WTC11 (cell line): Measurements from ENCODE around the gene TMC1. TPM values are rescaled to one million over a fixed set of nuclear protein-coding genes. Genes with fewer than 3 reads are reported as not detected.

ENCODE experiments used
- ATAC-seq: fragments of 200-7000 bp; cut with Tn5 transposase; 2 replicates; pipeline ENCODE4 v1.10.0; 2021; ENCODE audit warnings: mild to moderate bottlenecking, moderate library complexity
- CTCF ChIA-PET: fragments of 300-600 bp; sonication (Branson Sonifier 250); formaldehyde crosslinking; loops from one replicate; lab custom pipeline; 2021; ENCODE audit warnings: antibody characterized with exemption; lab: Charles Lee
- POLR2A ChIA-PET: fragments of 350-600 bp; sonication (Branson Sonifier 250); formaldehyde crosslinking; loops from one replicate; lab custom pipeline; 2021; ENCODE audit warnings: antibody characterized with exemption; lab: Charles Lee
- DNase-seq: peaks from one replicate; pipeline ENCODE4 v3.0.0; 2021; ENCODE audit warnings: low spot score
- H3K27ac Mint-ChIP-seq: 2 replicates; pipeline ENCODE4 v1.8.0; 2021; ENCODE audit warnings: mixed read lengths
- H3K27me3 Mint-ChIP-seq: 2 replicates; pipeline ENCODE4 v1.8.0; 2021; ENCODE audit warnings: low read depth, mild to moderate bottlenecking, moderate library complexity, mixed read lengths
- H3K36me3 Mint-ChIP-seq: 2 replicates; pipeline ENCODE4 v1.8.0; 2021; ENCODE audit warnings: mixed read lengths
- H3K4me1 Mint-ChIP-seq: 2 replicates; pipeline ENCODE4 v1.8.0; 2022; ENCODE audit warnings: mixed read lengths
- H3K4me3 Mint-ChIP-seq: 2 replicates; pipeline ENCODE4 v1.8.0; 2021; ENCODE audit warnings: mild to moderate bottlenecking, moderate library complexity, mixed read lengths
- H3K9me3 Mint-ChIP-seq: 2 replicates; pipeline ENCODE4 v1.8.0; 2021; ENCODE audit warnings: mixed read lengths
- AFF4 ChIP-seq: sonication (generic); formaldehyde crosslinking; IDR thresholded peaks from 2 replicates; pipeline ENCODE4 v1.8.1; 2023; ENCODE audit warnings: mild to moderate bottlenecking, missing genetic modification reagents, borderline replicate concordance
- CREB1 ChIP-seq: sonication (generic); formaldehyde crosslinking; IDR thresholded peaks from 2 replicates; pipeline ENCODE4 v1.8.0; 2023; ENCODE audit warnings: mild to moderate bottlenecking, missing genetic modification reagents
- E2F1 ChIP-seq: sonication (generic); formaldehyde crosslinking; IDR thresholded peaks from 2 replicates; pipeline ENCODE4 v1.8.0; 2022; ENCODE audit warnings: mild to moderate bottlenecking, missing genetic modification reagents
- ELF4 ChIP-seq: sonication (generic); formaldehyde crosslinking; IDR thresholded peaks from 2 replicates; pipeline ENCODE4 v1.8.1; 2022; ENCODE audit warnings: low read depth, mild to moderate bottlenecking, moderate library complexity, missing genetic modification reagents
- ERG ChIP-seq: fragments of 250-450 bp; sonication (Bioruptor Pico); IDR thresholded peaks from 2 replicates; pipeline ENCODE4 v1.8.0; 2021; ENCODE audit warnings: mild to moderate bottlenecking
- HMGXB4 ChIP-seq: sonication (generic); formaldehyde crosslinking; IDR thresholded peaks from 2 replicates; pipeline ENCODE4 v1.8.1; 2023; ENCODE audit warnings: mild to moderate bottlenecking, moderate library complexity, missing genetic modification reagents
- PREB ChIP-seq: sonication (generic); formaldehyde crosslinking; IDR thresholded peaks from 2 replicates; pipeline ENCODE4 v1.8.1; 2022; ENCODE audit warnings: mild to moderate bottlenecking, missing genetic modification reagents, moderate library complexity, borderline replicate concordance
- PRRX2 ChIP-seq: fragments of 250-450 bp; sonication (Bioruptor Pico); IDR thresholded peaks from 2 replicates; pipeline ENCODE4 v1.8.0; 2021; ENCODE audit warnings: mild to moderate bottlenecking
- RELA ChIP-seq: sonication (generic); formaldehyde crosslinking; IDR thresholded peaks from 2 replicates; pipeline ENCODE4 v1.8.1; 2022; ENCODE audit warnings: missing genetic modification reagents, mild to moderate bottlenecking, borderline replicate concordance
- SP1 ChIP-seq: sonication (generic); formaldehyde crosslinking; conservative IDR thresholded peaks from 2 replicates; pipeline ENCODE4 v1.8.1; 2022; ENCODE audit warnings: missing genetic modification reagents
- TCF7 ChIP-seq: sonication (generic); formaldehyde crosslinking; IDR thresholded peaks from 2 replicates; pipeline ENCODE4 v1.8.0; 2022; ENCODE audit warnings: mild to moderate bottlenecking, low read depth, missing genetic modification reagents, moderate library complexity
- USF1 ChIP-seq: sonication (generic); formaldehyde crosslinking; IDR thresholded peaks from 2 replicates; pipeline ENCODE4 v1.8.0; 2022; ENCODE audit warnings: mild to moderate bottlenecking, missing genetic modification reagents
- ZBTB21 ChIP-seq: sonication (generic); formaldehyde crosslinking; IDR thresholded peaks from 2 replicates; pipeline ENCODE4 v1.8.1; 2023; ENCODE audit warnings: mild to moderate bottlenecking, missing genetic modification reagents, borderline replicate concordance
- ZNF121 ChIP-seq: sonication (generic); formaldehyde crosslinking; IDR thresholded peaks from 2 replicates; pipeline ENCODE4 v1.8.0; 2023; ENCODE audit warnings: missing genetic modification reagents
- ZNF138 ChIP-seq: sonication (generic); formaldehyde crosslinking; conservative IDR thresholded peaks from 2 replicates; pipeline ENCODE4 v1.8.1; 2022; ENCODE audit warnings: mild to moderate bottlenecking, moderate library complexity, missing genetic modification reagents
- ZNF263 ChIP-seq: sonication (generic); formaldehyde crosslinking; IDR thresholded peaks from 2 replicates; pipeline ENCODE4 v1.8.1; 2022; ENCODE audit warnings: low read depth, mild to moderate bottlenecking, moderate library complexity, missing genetic modification reagents
- ZNF416 ChIP-seq: fragments of 250-450 bp; sonication (Bioruptor Pico); IDR thresholded peaks from 2 replicates; pipeline ENCODE4 v1.9.0; 2021; ENCODE audit warnings: mild to moderate bottlenecking, inconsistent platforms
- ZNF423 ChIP-seq: fragments of 250-450 bp; sonication (Bioruptor Pico); IDR thresholded peaks from 2 replicates; pipeline ENCODE4 v2.1.2; 2022; ENCODE audit warnings: mild to moderate bottlenecking, moderate library complexity
- total RNA-seq: library from RNA; stranded (reverse); gene quantifications from 3 replicates; pipeline ENCODE4 v1.2.3, GENCODE V29; 2021

The TMC1 gene
- total RNA-seq, 1 experiment from 2014 or later: 0.31 TPM

- POLR2A ChIA-PET: no interaction called here
- Mint-ChIP-seq H3K4me1 (peaks cover 6% of the 10 kb centered on the region), H3K36me3 (no peaks in the 10 kb centered on the region), H3K27ac (0 out of 2 replicates have a peak overlapping the region, but pooled peaks have one; percentile 23), H3K4me3 (no peak overlapping the region), H3K27me3 (no peaks in the 10 kb centered on the region), H3K9me3 (no peaks in the 10 kb centered on the region)
- ATAC-seq: no peak
- CTCF ChIA-PET: no interaction called here
- TF ChIP-seq PREB (no peak), RELA (CRISPR knock-in tag) (no peak), E2F1 (CRISPR knock-in tag) (no peak), PRRX2 (CRISPR knock-in tag) (no peak), ELF4 (CRISPR knock-in tag) (no peak), HMGXB4 (CRISPR knock-in tag) (no peak), ZNF416 (no peak), SP1 (CRISPR knock-in tag) (no peak), CREB1 (CRISPR knock-in tag) (no peak), ZNF138 (CRISPR knock-in tag) (no peak), AFF4 (CRISPR knock-in tag) (no peak), TCF7 (no peak), ZNF121 (CRISPR knock-in tag) (no peak)
- no peak for DNase-seq
Observed at GRCh38 chr9:72554221-72554641, 32.8 kb downstream of the TMC1 start.

GRCh38 chr9:72557549-72557948 is 36.1 kb downstream of the TMC1 start:
- no peak for DNase-seq
- POLR2A ChIA-PET: no interaction called here
- no peak overlapping the region for H3K27ac Mint-ChIP-seq

More at GRCh38 chr9:72557549-72557948, 36.1 kb downstream of the TMC1 start:
- H3K27me3 Mint-ChIP-seq: no peaks in the 10 kb centered on the region
- peaks cover 6% of the 10 kb centered on the region for H3K4me1 Mint-ChIP-seq
- peak; percentile 36; the same call in 1 of the 2 replicates for ATAC-seq
- H3K4me3 Mint-ChIP-seq: no peak overlapping the region
- CTCF ChIA-PET: no interaction called here
- no peaks in the 10 kb centered on the region for H3K9me3 Mint-ChIP-seq
- no peaks in the 10 kb centered on the region for H3K36me3 Mint-ChIP-seq
- TF ChIP-seq USF1 (CRISPR knock-in tag): no peak
- no peak for TF ChIP-seq ELF4 (CRISPR knock-in tag)
- no peak for TF ChIP-seq ZNF423 (CRISPR knock-in tag)
- TF ChIP-seq ERG (CRISPR knock-in tag): no peak
- TF ChIP-seq RELA (CRISPR knock-in tag): no peak
- no peak for TF ChIP-seq ZNF263 (CRISPR knock-in tag)
- TF ChIP-seq ZBTB21 (CRISPR knock-in tag): no peak
